Activated gamma-delta T cell treated with Interleukin-2 at 50 U/mL for 16 hours (primary cell): ENCODE measurements around the gene KRT35.

Experiments
- DNase-seq: peaks from one replicate; pipeline ENCODE4 v3.0.0-alpha.2; 2020

Gene KRT35

GRCh38 chr17:41486809-41487530 lies 6.0 kb upstream of the KRT35 start:
- DNase-seq = peak; percentile 18

- DNase-seq = no peak
Observed at GRCh38 chr17:41486316-41486715, 5.4 kb upstream of the KRT35 start.

- no peak for DNase-seq
Observed at GRCh38 chr17:41484920-41485904, 4.3 kb upstream of the KRT35 start.

- DNase-seq = no peak
Observed at GRCh38 chr17:41483991-41484826, 3.3 kb upstream of the KRT35 start.

GRCh38 chr17:41483531-41483930 lies 2.6 kb upstream of the KRT35 start:
- DNase-seq = no peak

GRCh38 chr17:41480581-41480980 lies 370 bp downstream of the KRT35 start:
- DNase-seq = no peak

- no peak for DNase-seq
Observed at GRCh38 chr17:41480136-41480535, 815 bp downstream of the KRT35 start.

GRCh38 chr17:41478237-41478636 lies 2.7 kb downstream of the KRT35 start:
- DNase-seq = no peak

- DNase-seq = no peak
Observed at GRCh38 chr17:41476866-41477815, 3.8 kb downstream of the KRT35 start.

GRCh38 chr17:41475421-41475820 lies 5.5 kb downstream of the KRT35 start:
- DNase-seq = no peak

- no peak for DNase-seq
Observed at GRCh38 chr17:41474863-41475262, 6.1 kb downstream of the KRT35 start.

GRCh38 chr17:41468346-41468745 lies 12.6 kb downstream of the KRT35 start:
- DNase-seq = no peak

- DNase-seq = no peak
Observed at GRCh38 chr17:41467561-41467960, 13.4 kb downstream of the KRT35 start.

GRCh38 chr17:41466988-41467387 lies 14.0 kb downstream of the KRT35 start, which contains the start of gene KRT32:
TSS of gene KRT32 (minus strand) at chr17:41467386. CDS start at chr17:41467325, 61 bp downstream.
- DNase-seq = no peak

GRCh38 chr17:41464682-41465081 lies 16.3 kb downstream of the KRT35 start:
- no peak for DNase-seq

- no peak for DNase-seq
Observed at GRCh38 chr17:41464173-41464572, 16.8 kb downstream of the KRT35 start.

GRCh38 chr17:41463746-41464145 lies 17.2 kb downstream of the KRT35 start:
- DNase-seq = no peak

GRCh38 chr17:41462705-41463104 lies 18.2 kb downstream of the KRT35 start:
- DNase-seq = no peak

GRCh38 chr17:41457676-41458075 lies 23.3 kb downstream of the KRT35 start:
- no peak for DNase-seq

GRCh38 chr17:41456204-41456603 lies 24.7 kb downstream of the KRT35 start:
- no peak for DNase-seq

GRCh38 chr17:41455236-41455635 lies 25.7 kb downstream of the KRT35 start:
- no peak for DNase-seq

- no peak for DNase-seq
Observed at GRCh38 chr17:41453066-41453465, 27.9 kb downstream of the KRT35 start.
